ENCODE results near the gene PAX1. TPM values are rescaled to one million over a fixed set of nuclear protein-coding genes. Genes with fewer than 3 reads are reported as not detected.

Gene PAX1
- total and polyA plus RNA-seq, 2 experiments from 2014 or later = 0.14 TPM; not detected in 1

GRCh38 chr20:21670126-21670525 is 35.3 kb upstream of the PAX1 start (continued):
- TF ChIP-seq ZNF462 (CRISPR knock-in tag; IDR thresholded peaks at IDR 0.05) = no peak

GRCh38 chr20:21670981-21671380 is 34.5 kb upstream of the PAX1 start:
- H3K9me3 Mint-ChIP-seq = no peaks in the 10 kb centered on the region; the same call in 1 of the 3 replicates
- ATAC-seq (no peak), DNase-seq (ENCODE audit: low spot score) (no peak)
- Histone ChIP-seq H3K27ac (ENCODE audit: low read depth) (no peak overlapping the region), H3K27me3 (ENCODE audit: insufficient read depth) (no peaks in the 10 kb centered on the region), H3K9me2 (ENCODE audit: insufficient read depth) (peaks cover 4% of the 10 kb centered on the region; the same call in 1 of the 2 replicates), H2AFZ (no peak overlapping the region), H3K79me2 (replicated peaks; ENCODE audit: insufficient read depth) (no peaks in the 10 kb centered on the region), H3K36me3 (ENCODE audit: insufficient read depth) (no peaks in the 10 kb centered on the region), H3K4me1 (ENCODE audit: insufficient read depth) (no peaks in the 10 kb centered on the region), H4K20me1 (replicated peaks; ENCODE audit: insufficient read depth) (no peaks in the 10 kb centered on the region), H3K4me2 (no peak overlapping the region), H3K4me3 (no peak overlapping the region), H3F3A (replicated peaks; ENCODE audit: low read depth) (no peaks in the 10 kb centered on the region)
- no peaks in the 10 kb centered on the region for H3K4me1 Mint-ChIP-seq
- no peak overlapping the region for H3K27ac Mint-ChIP-seq
- peaks cover 7% of the 10 kb centered on the region for H3K27me3 Mint-ChIP-seq (ENCODE audit: insufficient read depth, low read depth, poor library complexity)
- no peak overlapping the region for H3K4me3 Mint-ChIP-seq
- no peaks in the 10 kb centered on the region for H3K36me3 Mint-ChIP-seq (ENCODE audit: low read depth)
- TF ChIP-seq STAT1 (IDR thresholded peaks at IDR 0.05; ENCODE audit: unreplicated experiment) (no peak), REST (IDR thresholded peaks at IDR 0.05; ENCODE audit: unreplicated experiment) (no peak), CTCF (conservative IDR thresholded peaks at IDR 0.05; ENCODE audit: low read depth in 2 of 2) (no peak), NANOG (IDR thresholded peaks at IDR 0.05; ENCODE audit: borderline replicate concordance) (no peak), JUNB (IDR thresholded peaks at IDR 0.05; ENCODE audit: unreplicated experiment) (no peak), EZH2 (IDR thresholded peaks at IDR 0.05; ENCODE audit: low read depth, unreplicated experiment) (no peak), EZH2phosphoT487 (IDR thresholded peaks at IDR 0.05; ENCODE audit: unreplicated experiment) (no peak), POLR2AphosphoS5 (IDR thresholded peaks at IDR 0.05; ENCODE audit: low read depth) (no peak), ETS1 (IDR thresholded peaks at IDR 0.05) (no peak)

Data from GM23338 (cell line).